BLaER1 (cell line): ENCODE results near the gene C12orf50.

Experiments used
- H3K27ac ChIP-seq: shearing (Covaris generic); formaldehyde crosslinking; 2 replicates; pipeline ENCODE4 v1.8.1; 2022
- H3K27me3 ChIP-seq: shearing (Covaris generic); formaldehyde crosslinking; 2 replicates; pipeline ENCODE4 v1.8.1; 2022
- H3K36me3 ChIP-seq: shearing (Covaris generic); formaldehyde crosslinking; 2 replicates; pipeline ENCODE4 v1.8.1; 2022
- H3K4me1 ChIP-seq: shearing (Covaris generic); formaldehyde crosslinking; 2 replicates; pipeline ENCODE4 v1.8.1; 2022
- H3K4me2 ChIP-seq: shearing (Covaris generic); formaldehyde crosslinking; 2 replicates; pipeline ENCODE4 v1.8.1; 2022
- H3K4me3 ChIP-seq: shearing (Covaris generic); formaldehyde crosslinking; 2 replicates; pipeline ENCODE4 v1.8.1; 2022
- H3K9ac ChIP-seq: shearing (Covaris generic); formaldehyde crosslinking; 2 replicates; pipeline ENCODE4 v1.8.1; 2022
- H3K9me3 ChIP-seq: shearing (Covaris generic); formaldehyde crosslinking; 2 replicates; pipeline ENCODE4 v1.8.1; 2022
- H4K20me1 ChIP-seq: shearing (Covaris generic); formaldehyde crosslinking; 2 replicates; pipeline ENCODE4 v1.8.1; 2022
- Cebpa-rat ChIP-seq: shearing (Covaris generic); IDR thresholded peaks from 2 replicates; pipeline ENCODE4 v1.8.1; 2022

C12orf50 gene, protein sequence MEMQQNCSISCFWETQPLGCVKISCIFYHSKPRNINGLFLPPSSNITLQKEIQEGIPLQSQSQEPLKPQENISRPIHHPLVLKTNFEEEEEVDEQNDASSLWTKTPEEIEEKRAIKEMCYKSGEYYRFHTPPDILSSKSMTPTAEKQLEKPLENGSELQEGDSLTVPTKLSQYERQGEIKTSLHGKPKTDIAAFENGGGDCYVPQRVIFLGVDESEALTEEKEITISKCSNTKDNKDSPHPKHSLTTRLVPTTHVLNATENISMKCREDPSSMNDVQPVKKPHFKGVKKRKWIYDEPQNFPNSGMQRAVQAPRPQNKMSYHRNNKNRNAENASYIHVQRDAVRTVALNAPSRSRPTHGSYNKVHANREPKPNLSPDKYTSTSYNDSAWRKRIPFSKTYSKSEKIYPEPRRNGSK

DNA sequence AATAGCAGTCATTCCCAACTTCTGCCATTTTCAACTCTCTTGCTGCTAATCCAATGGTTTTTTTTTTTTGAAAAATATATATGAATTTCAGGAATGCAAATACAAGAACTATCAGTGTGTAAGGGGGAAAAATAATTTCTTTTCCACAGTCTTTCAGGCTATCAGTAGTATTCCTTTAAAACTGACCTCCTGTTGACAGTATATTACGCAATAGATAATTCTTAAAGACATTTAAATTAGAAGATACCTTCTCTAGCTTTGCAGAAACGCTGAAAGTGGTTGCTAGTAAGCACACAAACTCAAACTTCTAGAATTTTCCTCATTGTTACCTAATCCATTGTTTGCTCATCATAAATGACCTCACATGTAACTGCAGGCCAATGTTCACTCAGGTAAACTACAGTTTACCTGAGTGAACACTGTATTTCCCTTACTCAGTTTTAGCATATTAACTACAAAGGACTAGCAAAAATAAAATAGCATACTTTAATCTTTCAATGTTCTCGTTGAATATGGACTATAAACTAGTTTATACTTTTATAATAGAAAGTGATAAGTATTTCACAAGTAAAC lies at the start of gene C12orf50:
C12orf50 (minus strand) TSS at position 309 of the 573 bp plus-strand sequence. CDS start 2,439 bp downstream, outside the sequence.
- Histone ChIP-seq H3K27ac (no peak within 1 kb of the TSS), H3K4me1 (no peaks in the 10 kb centered on the region), H3K4me2 (no peak within 1 kb of the TSS), H3K36me3 (no peaks in the 10 kb centered on the region), H4K20me1 (no peaks in the 10 kb centered on the region), H3K4me3 (no peak within 1 kb of the TSS), H3K9ac (no peak within 1 kb of the TSS), H3K9me3 (peaks cover 18% of the 10 kb centered on the region), H3K27me3 (no peaks in the 10 kb centered on the region)
- peak; percentile 86; the same call in 1 of the 2 replicates for TF ChIP-seq Cebpa-rat

DNA sequence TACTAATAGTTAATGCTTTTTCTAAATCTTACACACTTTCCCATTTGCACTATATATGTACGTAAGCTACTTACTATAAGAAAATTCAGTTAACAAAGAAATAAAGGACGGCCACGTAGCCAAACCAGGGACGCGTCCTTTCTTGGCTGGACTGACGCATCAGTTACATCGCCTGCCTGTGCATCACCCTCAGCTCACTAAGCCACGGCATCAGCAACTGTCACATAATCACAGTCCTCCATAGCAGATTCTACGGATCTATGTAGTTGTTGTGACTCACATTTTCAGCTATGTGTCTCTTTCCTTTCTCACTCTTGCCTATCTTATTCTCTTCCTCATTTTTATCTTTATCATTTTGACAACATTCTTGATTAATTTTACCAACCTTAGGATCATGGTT lies 38.1 kb upstream of the C12orf50 start:
- no peak overlapping the region for H3K9ac ChIP-seq
- no peak overlapping the region for H3K4me3 ChIP-seq
- peaks cover 14% of the 10 kb centered on the region for H3K36me3 ChIP-seq
- H3K4me1 ChIP-seq = no peaks in the 10 kb centered on the region
- H3K27me3 ChIP-seq = no peaks in the 10 kb centered on the region
- H4K20me1 ChIP-seq = no peaks in the 10 kb centered on the region
- no peak overlapping the region for H3K4me2 ChIP-seq
- no peaks in the 10 kb centered on the region for H3K9me3 ChIP-seq
- H3K27ac ChIP-seq = no peak overlapping the region
- no peak for TF ChIP-seq Cebpa-rat

DNA sequence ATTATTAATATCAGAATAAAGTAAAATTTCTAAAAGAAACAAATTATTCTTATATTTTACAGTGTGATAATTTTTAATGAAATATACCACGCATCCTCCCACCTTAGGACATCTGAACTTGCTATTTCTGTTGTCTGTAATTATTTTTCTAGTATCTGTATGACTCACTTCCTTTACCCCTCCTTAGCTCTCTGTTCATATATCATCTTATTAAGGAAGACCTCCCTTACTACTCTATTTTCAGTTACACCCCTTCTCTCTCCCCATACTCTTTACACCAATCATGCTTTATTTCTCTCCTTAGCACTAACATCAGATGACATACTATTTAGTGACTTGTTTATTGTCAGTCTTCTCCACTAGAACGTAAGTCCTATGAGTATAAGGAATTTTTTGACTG lies 34.2 kb upstream of the C12orf50 start:
- no peaks in the 10 kb centered on the region for H3K4me1 ChIP-seq
- no peaks in the 10 kb centered on the region for H3K27me3 ChIP-seq
- TF ChIP-seq Cebpa-rat = no peak
- no peaks in the 10 kb centered on the region for H3K9me3 ChIP-seq
- H3K4me3 ChIP-seq = no peak overlapping the region
- peaks cover 10% of the 10 kb centered on the region for H3K36me3 ChIP-seq
- no peak overlapping the region for H3K4me2 ChIP-seq
- H4K20me1 ChIP-seq = no peaks in the 10 kb centered on the region
- H3K9ac ChIP-seq = no peak overlapping the region
- no peak overlapping the region for H3K27ac ChIP-seq

DNA sequence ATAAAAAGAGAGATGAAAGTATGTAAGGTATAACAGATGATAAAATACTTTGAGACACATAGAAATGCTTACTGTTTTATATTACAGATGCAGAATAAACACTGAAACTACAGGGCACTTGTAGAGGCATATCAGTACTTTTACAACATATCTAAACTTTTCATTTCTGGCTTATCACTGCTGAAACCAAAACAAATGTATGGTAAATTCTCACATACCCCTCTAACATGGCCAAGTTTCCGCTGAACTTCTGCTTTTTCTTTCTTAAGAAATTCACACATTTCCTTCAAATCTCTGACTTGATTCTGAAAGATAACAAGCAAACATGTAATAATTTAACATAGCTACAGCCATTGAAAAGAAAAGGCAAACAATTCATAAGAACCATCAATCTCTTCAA lies 33.3 kb upstream of the C12orf50 start:
- Histone ChIP-seq H4K20me1 (no peaks in the 10 kb centered on the region), H3K9me3 (no peaks in the 10 kb centered on the region), H3K9ac (no peak overlapping the region), H3K4me3 (no peak overlapping the region), H3K4me2 (no peak overlapping the region), H3K27ac (no peak overlapping the region), H3K27me3 (no peaks in the 10 kb centered on the region), H3K36me3 (peaks cover 19% of the 10 kb centered on the region), H3K4me1 (no peaks in the 10 kb centered on the region)
- no peak for TF ChIP-seq Cebpa-rat

DNA sequence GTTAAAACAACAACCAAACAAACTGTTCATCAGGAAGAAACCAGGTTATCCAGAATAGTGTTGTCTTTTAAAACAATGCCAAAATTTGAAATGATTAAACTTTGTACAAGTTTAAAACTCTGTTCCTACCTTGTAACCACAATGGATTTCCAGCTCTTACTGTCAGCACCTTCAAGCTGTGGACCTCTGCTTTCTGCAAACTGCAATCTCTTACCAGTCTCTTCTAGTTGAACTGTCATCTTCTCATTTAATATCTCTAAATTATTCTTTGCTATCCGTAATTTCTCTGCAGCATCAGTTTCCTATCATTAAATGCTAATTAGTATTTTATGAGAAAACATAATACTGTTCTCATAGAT lies 29.5 kb upstream of the C12orf50 start:
- Histone ChIP-seq H3K9ac (no peak overlapping the region), H3K4me2 (no peak overlapping the region), H3K4me3 (no peak overlapping the region), H3K27ac (no peak overlapping the region), H3K36me3 (peaks cover 33% of the 10 kb centered on the region), H3K27me3 (no peaks in the 10 kb centered on the region), H4K20me1 (no peaks in the 10 kb centered on the region), H3K4me1 (no peaks in the 10 kb centered on the region), H3K9me3 (no peaks in the 10 kb centered on the region)
- TF ChIP-seq Cebpa-rat = no peak

DNA sequence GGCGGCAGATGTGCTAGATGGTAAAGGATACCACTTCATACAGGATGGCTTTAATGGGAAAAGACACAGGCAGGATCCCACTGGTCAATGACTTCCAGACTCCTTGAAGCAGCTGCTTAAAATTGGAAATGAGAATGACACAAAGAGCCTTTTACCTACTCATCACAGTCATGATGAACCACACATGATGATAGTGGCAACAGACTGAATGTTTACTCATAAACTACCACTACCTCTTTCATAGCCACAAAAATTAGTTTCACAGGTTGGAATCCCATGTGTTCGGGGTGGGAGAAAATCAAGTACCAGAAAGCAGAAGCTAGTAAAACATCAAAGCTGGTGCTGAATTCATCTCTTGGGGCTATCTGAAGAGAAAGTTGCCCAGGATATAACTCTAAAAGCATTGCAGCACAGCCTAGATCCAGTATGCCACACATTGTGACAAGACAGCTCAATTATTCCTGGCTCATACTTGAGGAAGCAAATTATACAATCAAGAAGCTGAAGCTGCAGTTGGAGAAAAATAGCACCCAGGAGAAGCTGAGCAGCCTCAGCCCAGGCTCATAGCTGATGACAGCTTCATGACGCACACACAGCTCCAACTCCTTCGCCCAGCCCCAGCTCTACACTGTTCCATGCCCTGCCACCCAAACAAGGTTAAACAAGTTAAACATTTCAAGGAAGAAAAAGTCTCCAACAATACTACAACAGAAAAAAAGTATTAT lies 29.0 kb upstream of the C12orf50 start:
- TF ChIP-seq Cebpa-rat = no peak
- H3K9ac ChIP-seq = no peak overlapping the region

DNA sequence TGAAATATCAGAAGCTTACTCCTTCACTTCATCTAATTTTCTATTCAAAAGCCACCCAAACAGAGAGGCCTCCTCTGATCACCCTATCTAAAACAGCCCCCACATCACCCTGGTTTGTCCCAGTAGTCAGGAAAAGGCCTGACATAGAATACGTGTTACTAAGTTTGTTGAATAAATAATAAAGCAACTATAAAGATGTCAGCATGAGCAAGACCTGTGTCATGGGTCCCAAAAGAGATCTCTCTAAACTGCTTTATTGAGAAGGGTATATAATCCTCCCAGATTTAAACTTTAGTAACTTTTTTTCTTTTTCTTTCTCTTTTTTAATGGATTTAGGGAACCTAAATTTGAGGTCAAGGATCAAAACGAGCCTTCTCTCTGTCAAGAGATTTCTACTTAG lies 27.4 kb upstream of the C12orf50 start:
- TF ChIP-seq Cebpa-rat = no peak
- no peaks in the 10 kb centered on the region for H3K27me3 ChIP-seq
- H3K36me3 ChIP-seq = peaks cover 36% of the 10 kb centered on the region
- H3K4me2 ChIP-seq = no peak overlapping the region
- no peaks in the 10 kb centered on the region for H3K4me1 ChIP-seq
- no peak overlapping the region for H3K4me3 ChIP-seq
- H3K9ac ChIP-seq = no peak overlapping the region
- no peaks in the 10 kb centered on the region for H3K9me3 ChIP-seq
- H3K27ac ChIP-seq = no peak overlapping the region
- H4K20me1 ChIP-seq = no peaks in the 10 kb centered on the region

More for the DNA sequence above, 29.0 kb upstream of the C12orf50 start:
- Histone ChIP-seq H4K20me1 (no peaks in the 10 kb centered on the region), H3K4me3 (no peak overlapping the region), H3K9me3 (no peaks in the 10 kb centered on the region), H3K4me2 (no peak overlapping the region), H3K27ac (no peak overlapping the region), H3K27me3 (no peaks in the 10 kb centered on the region), H3K4me1 (no peaks in the 10 kb centered on the region), H3K36me3 (peaks cover 33% of the 10 kb centered on the region)

DNA sequence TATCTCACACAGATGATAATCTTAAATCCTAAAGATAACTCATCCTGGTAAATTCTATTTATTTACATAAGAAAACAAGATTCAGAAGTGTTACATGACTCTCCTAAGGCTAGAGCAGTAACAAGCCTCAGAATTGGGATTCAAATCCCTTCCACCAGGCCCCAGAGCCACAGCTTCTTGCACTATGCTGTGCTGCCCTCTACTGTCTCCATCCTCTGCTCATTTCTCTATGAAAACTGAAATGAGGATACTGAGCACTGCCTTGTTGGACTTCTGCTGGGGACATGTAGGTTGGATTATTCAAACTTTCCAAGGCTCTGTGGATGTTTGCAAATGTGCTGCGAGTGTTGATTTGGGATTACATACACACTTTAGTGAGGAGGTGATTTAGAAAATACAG lies 23.5 kb upstream of the C12orf50 start:
- TF ChIP-seq Cebpa-rat = no peak
- no peak overlapping the region for H3K27ac ChIP-seq
- no peaks in the 10 kb centered on the region for H4K20me1 ChIP-seq
- H3K36me3 ChIP-seq = peaks cover 42% of the 10 kb centered on the region
- no peaks in the 10 kb centered on the region for H3K9me3 ChIP-seq
- H3K4me3 ChIP-seq = no peak overlapping the region
- no peak overlapping the region for H3K4me2 ChIP-seq
- H3K27me3 ChIP-seq = no peaks in the 10 kb centered on the region
- H3K9ac ChIP-seq = no peak overlapping the region
- H3K4me1 ChIP-seq = no peaks in the 10 kb centered on the region

DNA sequence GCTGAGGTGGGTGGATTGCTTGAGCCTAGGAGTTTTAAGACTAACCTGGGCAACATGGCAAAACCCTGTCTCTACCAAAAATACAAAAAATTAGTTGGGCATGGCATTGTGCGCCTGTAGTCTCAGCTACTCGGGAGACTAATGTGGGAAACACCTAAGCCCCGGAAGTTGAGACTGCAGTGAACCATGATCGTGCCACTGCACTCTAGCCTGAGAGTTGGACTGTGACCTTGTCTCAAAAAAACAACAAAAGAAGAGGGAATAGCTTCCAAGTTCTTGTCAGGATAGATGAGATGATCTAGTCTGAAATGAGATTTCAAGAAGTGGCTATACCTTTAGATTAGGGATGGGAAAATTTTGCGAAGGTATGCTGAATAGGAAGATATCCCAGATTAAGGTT lies 14.8 kb upstream of the C12orf50 start:
- no peak overlapping the region for H3K9ac ChIP-seq
- no peak overlapping the region for H3K4me2 ChIP-seq
- peaks cover 67% of the 10 kb centered on the region for H3K36me3 ChIP-seq
- H3K27me3 ChIP-seq = no peaks in the 10 kb centered on the region
- no peaks in the 10 kb centered on the region for H3K9me3 ChIP-seq
- no peak for TF ChIP-seq Cebpa-rat
- H3K4me3 ChIP-seq = no peak overlapping the region
- peaks cover 36% of the 10 kb centered on the region for H4K20me1 ChIP-seq
- no peaks in the 10 kb centered on the region for H3K4me1 ChIP-seq
- no peak overlapping the region for H3K27ac ChIP-seq

DNA sequence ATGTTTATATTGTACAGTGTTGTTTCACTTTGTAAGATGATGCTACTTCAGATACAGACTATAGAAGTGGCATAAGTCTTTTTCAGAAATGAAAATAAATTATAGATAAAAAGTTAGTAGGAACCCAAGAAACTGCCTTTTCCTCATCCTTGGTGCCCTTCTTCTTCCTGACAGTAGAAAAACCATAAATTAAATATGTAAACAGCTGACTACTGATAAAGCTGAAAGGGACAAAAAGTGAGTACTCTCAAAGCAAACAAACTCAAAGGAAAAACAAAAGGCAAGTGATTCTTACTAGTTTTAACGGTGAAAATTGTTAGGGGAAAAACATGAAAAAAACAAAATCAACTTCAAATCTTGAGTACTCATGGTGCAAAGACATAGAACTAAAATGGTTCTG lies 8.6 kb upstream of the C12orf50 start:
- Histone ChIP-seq H3K9me3 (no peaks in the 10 kb centered on the region), H3K9ac (no peak overlapping the region), H3K27ac (no peak overlapping the region), H3K4me2 (0 out of 2 replicates have a peak overlapping the region, but pooled peaks have one; percentile 85), H3K36me3 (peaks cover 18% of the 10 kb centered on the region; the same call in 1 of the 2 replicates), H4K20me1 (peaks cover 69% of the 10 kb centered on the region), H3K4me3 (no peak overlapping the region), H3K4me1 (peaks cover 24% of the 10 kb centered on the region), H3K27me3 (no peaks in the 10 kb centered on the region)
- TF ChIP-seq Cebpa-rat = no peak
